Epidermal melanocyte (primary cell): Measurements from ENCODE around the gene THRSP.
"Not testable (repeated sequence)": the region's sequence is repeated elsewhere in the genome, so short reads cannot be mapped to it uniquely, and the experiment has no call there.

Source experiments
- DNase-seq: peaks from one replicate; pipeline ENCODE4 v3.0.0; 2011; ENCODE audit warnings: low spot score; ENCODE audit not compliant: insufficient read length

THRSP gene

DNA sequence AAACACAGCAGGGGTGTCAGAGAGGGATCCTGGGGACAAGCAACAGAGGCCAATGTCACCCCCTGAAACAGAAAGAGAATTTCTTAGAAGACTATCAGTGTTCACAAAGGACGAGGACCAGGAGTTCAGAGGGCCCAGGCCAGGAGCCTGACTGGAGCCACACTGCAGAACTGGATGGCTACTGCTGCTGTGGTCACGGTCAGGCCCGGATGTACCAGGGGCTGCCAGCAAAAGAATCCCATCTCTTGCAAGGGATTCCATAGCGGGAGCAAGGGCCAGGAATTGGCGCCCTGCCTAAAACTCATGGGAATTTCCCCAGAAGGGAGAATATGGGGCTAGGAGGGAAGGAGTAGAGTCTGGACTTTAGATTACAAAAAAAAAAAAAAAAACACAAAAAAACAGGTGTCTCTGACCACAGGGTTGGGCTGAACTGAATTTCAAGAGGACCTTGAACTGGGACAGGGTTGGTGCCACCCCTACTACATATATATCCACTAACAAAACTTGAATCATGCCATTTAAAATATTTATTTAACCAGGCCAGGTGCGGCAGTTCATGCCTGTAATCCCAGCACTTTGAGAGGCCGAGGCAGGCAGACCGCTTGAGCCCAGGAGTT, 24.9 kb upstream of the THRSP start:
- no peak for DNase-seq

- DNase-seq: no peak
Observed at GRCh38 chr11:78039391-78039918, 24.2 kb upstream of the THRSP start.

DNA sequence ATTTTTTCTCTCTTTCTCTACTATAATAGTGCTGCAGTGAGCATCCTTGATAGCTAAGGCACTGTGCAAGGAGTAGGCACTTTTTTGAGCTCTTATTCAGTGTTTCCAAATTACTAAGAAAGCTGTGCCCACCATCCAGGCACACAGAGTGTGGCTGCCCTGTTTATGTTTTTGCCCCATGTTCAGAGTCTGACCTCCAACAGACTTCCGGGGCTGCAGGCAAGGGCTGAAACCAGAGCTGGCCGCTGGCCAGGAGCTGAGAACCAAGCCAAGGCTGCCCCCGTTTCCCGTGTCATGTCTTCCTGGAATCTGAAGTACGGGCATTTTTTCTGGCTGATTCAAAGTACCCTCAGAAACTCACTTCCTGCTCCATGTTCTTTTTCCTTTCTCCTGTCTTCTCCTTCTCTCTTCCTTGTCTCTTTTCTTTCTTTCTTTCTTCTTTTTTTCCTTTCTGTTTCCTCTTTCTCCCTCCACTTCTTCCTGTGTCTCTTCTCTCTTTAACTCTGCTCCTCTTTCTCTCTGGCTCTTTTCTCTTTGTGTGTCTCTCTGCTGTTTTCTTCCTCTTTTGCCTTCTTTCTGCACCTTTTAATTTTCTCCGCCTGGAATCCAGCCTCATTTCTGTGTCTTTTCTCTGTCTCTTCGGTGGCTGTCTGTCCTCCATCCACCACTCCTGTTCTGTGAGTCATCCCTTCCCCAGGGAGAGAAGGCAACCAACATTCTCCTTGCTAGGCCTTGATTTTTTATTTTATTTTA, 23.6 kb upstream of the THRSP start:
- peak; percentile 74 for DNase-seq

GRCh38 chr11:78040691-78041379, 22.8 kb upstream of the THRSP start:
- no peak for DNase-seq

DNA sequence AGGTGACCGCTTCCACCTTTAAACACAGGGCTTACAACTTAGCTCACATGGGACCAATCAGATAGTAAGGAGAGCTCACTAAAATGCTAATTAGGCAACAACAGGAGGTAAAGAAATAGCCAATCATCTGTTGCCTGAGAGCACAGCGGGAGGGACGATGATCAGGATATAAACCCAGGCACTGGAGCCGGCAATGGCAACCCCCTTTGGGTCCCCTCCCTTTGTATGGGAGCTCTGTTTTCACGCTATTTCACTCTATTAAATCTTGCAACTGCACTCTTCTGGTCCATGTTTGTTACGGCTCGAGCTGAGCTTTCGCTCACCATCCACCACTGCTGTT, 22.3 kb upstream of the THRSP start:
- not testable (repeated sequence) for DNase-seq

DNA sequence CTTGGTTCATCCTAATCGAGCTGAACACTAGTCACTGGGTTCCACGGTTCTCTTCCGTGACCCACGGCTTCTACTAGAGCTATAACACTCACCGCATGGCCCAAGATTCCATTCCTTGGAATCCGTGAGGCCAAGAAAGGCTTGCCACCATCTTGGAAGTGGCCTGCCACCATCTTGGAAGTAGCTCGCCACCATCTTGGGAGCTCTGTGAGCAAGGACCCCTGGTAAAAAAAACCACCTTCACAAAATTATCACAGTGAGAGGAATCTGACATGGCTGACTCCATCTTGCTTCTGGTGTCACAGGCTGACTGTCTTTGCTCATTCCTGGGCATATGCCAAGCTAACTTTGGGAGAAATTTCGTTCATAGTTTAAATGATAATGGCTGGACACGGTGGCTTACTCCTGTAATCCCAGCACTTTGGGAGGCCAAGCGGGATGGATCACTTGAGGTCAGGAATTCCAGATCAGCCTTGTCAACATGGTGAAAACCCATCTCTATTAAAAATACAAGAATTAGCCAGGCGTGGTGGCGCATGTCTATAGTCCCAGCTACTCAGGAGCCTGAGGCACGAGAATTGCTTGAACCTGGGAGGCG, 21.7 kb upstream of the THRSP start:
- no peak for DNase-seq

GRCh38 chr11:78044706-78045105, 19.0 kb upstream of the THRSP start:
- no peak for DNase-seq

DNA sequence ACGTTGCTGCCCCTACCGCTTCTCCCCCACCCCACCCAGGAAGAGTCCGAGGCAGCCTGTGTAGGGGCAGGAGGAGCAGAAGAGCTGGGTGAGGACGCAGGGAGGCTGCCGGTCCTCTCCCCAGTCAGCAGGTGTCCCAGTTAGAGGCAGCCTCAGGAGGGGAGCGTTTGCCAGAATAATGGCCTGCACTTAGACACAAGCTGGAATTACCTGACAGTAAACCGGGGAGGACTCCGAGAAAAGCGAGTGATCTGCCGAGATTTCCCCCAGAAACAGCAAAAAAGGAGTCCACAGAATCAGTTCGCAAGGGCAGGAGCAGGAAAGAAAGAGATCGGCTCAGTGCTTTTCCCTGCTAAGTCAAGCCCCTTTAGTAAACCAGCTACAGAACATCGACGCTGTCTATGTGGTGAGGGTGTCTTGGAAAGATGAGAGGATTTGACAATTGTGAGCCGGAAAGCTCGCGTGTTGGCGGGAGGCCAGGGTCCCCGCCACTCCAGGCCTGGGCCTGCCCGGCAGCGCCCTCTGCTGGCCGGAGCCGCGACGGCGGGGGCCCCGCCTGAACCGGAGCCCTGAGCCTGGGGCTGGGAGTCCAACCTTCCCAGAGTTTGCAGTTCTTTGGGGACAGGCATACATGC, 17.7 kb upstream of the THRSP start:
- DNase-seq: peak; percentile 60

DNA sequence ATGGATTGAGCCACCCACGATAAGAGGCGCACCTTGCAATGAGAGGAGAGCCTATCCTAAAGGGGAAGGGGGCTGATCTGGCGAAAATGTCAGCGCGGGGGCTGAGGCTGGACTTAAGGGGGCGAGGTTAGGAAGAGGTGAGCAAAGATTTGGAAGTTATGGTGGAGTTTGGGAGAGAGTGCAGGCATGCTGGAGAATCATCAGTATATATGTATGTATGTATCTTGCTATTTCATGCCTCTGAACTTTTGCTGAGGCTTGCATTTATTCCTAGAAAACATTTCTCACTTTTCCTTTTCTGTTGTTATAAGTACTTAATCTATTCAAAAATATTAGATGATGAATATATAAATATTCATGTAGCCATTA, 17.2 kb upstream of the THRSP start:
- no peak for DNase-seq

DNA sequence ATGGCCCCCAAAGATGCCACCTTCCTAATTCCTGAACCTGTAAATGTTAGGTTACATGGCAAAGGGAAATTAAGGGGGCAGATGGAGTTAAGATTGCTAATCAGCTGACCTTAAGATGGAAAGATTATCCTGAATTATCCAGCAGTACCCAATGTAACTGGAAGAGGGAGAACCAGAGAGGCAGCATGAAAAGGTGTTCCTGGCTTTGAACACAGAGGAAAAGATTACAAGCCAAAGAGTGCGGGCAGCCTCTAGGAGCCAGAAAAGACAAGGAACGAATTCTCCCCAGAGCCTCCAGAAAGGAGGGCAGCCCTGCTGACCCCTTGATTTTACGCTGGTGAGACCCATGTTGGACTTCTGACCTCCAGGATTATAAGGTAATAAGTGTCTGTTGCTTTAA, 15.1 kb upstream of the THRSP start:
- DNase-seq: no peak

DNA sequence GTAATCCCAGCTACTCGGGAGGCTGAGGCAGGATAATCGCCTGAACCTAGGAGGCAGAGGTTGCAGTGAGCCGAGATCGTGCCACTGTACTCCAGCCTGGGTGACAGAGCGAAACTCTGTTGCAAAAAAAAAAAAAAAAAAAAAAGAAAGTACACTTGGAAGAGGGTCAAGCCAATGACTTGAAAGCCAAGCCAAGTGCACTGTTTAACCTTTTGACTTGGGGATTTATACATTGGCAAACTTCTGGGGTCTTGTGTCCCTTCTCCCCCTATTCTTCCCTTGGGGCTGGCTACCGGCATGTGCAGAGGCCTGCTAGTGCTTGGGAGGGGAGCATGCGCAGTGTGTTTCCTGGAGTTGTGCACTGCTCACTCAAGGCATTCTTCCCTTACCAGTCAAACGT, 14.3 kb upstream of the THRSP start:
- DNase-seq: no peak

GRCh38 chr11:78050964-78051831, 12.5 kb upstream of the THRSP start:
- no peak for DNase-seq

DNA sequence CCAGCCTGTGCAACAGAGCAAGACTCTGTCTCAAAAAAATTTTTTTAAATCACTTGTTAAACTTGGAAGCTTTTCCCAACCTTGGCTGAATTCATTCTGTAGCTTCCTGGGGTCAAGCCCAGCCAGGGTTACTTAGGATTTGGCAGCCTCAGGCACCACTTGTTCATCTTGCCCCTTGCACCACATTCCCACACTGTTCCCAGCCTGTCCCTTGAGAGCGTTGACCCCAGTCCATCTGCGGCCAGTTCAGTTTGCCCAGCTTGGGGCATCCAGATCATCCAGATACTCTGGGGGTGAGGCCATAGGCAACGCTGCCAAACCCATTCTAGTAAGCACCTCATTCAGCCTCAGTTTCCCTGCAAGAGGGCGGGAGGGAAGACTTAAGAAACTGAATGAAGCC, 8.7 kb upstream of the THRSP start:
- DNase-seq: no peak

DNA sequence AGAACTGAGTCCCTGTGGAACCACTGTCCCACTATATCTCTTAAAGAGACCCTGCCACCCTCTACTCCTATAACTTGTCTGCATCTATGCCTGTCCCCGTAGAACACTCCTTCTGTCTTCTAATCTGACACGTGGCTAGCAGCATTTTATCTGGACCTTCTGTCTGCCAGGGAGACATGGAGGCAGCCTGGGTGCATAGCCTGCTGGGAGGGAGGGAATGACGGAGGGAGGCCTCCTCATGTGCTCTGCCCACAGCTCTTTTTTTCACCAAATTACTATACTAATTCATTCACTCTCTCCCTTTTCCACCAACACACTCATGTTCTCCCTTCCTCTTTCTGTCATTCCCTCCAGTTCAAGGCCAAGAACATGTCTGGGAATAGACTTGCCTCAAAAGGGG, 7.6 kb upstream of the THRSP start:
- DNase-seq: no peak

DNA sequence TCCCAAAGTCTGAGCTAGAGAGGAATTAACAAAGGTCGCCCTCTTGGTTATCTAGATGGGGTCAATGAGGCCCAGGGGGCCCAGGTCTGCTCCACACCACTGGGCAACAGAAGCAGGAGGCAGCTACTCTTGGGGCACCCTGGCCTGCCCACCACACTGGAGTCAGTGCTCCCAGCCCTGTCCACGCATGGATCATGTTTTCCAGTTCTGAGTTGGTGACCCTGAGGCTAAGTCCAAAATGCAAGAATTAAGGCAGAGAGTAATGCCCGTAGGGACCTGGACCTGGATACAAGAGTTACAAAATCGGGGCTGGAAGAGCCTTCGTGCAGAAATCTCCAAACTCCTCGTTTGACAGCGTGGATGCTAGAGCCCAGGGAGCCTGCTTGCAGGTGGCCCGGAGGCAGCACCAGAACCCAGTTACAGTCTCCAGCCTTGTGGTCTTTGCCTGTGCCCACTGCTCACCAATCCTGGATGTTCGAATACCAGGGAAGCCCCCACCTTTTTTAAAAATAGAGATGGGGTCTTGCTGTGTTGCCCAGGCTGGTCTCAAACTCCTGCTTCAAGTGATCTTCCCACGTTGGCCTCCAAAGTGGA, 6.1 kb upstream of the THRSP start:
- no peak for DNase-seq

DNA sequence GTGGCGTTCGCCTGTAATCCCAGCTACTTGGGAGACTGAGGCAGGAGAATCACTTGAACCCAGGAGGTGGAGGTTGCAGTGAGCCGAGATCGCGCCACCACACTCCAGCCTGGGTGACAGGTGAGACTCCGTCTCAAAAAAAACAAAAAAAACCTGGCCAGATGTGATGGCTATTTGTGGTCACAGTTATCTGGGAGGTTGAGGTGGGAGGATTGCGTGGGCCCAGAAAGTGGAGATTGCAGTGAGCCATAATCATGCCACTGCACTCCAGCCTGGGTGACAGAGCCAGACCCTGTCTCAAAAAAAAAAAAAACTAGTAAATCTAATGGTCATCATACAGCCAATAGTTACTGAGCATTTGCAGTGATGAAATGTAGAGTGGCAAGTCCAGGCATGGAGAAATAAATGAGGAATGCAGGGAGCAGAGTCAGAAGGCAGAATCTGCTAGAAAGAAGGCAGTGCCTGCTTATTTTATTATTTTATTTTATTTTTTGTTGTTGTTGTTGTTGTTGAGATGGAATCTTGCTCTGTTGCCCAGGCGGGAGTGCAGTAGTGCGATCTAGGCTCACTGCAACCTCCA, 3.8 kb upstream of the THRSP start:
- not testable (repeated sequence) for DNase-seq

- no peak for DNase-seq
Observed at GRCh38 chr11:78060533-78060932, 3.1 kb upstream of the THRSP start.

- no peak for DNase-seq
Observed at GRCh38 chr11:78061088-78061920, 2.4 kb upstream of the THRSP start.

DNA sequence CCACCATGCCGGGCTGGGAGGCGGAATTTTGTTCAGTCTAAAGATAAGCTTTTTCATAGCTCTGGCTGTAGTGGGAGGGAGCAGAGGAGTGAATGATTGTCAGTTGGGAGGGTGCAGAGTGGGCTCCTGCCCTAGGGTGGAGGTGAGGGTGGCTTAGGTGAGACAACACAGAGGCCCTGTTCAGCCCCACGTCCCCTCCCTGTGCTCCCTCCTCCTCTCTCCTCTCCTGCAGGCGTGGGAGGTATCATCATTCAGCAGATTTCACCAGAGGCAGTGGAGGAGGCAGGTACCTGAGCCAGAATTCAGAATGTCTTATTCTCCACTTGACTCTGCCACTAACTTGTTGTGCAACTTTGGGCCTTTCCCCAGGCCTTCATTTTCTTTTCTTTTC, 1.7 kb upstream of the THRSP start:
- no peak for DNase-seq
